IPS-18a (cell line): Measurements from ENCODE around the gene HLA-DPA1.
"Not testable (repeated sequence)": the region's sequence is repeated elsewhere in the genome, so short reads cannot be mapped to it uniquely, and the experiment has no call there.

ENCODE experiments used
- H3K27ac ChIP-seq: one replicate; pipeline ENCODE4 v1.5.1; 2013; ENCODE audit warnings: low read length
- H3K27me3 ChIP-seq: one replicate; pipeline ENCODE4 v1.6.1; 2013; ENCODE audit warnings: mild to moderate bottlenecking, low read length; ENCODE audit not compliant: control insufficient read depth, insufficient read depth
- H3K36me3 ChIP-seq: one replicate; pipeline ENCODE4 v1.6.1; 2013; ENCODE audit warnings: low read depth, low read length; ENCODE audit not compliant: control insufficient read depth
- H3K4me1 ChIP-seq: one replicate; pipeline ENCODE4 v1.6.1; 2013; ENCODE audit warnings: low read depth, low read length; ENCODE audit not compliant: control insufficient read depth
- H3K4me3 ChIP-seq: one replicate; pipeline ENCODE4 v1.5.1; 2013; ENCODE audit warnings: low read length
- H3K9ac ChIP-seq: one replicate; pipeline ENCODE4 v1.6.1; 2013; ENCODE audit warnings: mild to moderate bottlenecking, low read length, moderate library complexity
- H3K9me3 ChIP-seq: one replicate; pipeline ENCODE4 v1.6.1; 2013; ENCODE audit warnings: low read depth, low read length; ENCODE audit not compliant: control insufficient read depth

The HLA-DPA1 gene

GRCh38 chr6:33107641-33108040 lies 34.2 kb upstream of the HLA-DPA1 start:
- no peak overlapping the region for H3K9ac ChIP-seq
- H3K4me1 ChIP-seq = no peaks in the 10 kb centered on the region
- no peaks in the 10 kb centered on the region for H3K9me3 ChIP-seq
- no peaks in the 10 kb centered on the region for H3K36me3 ChIP-seq
- no peaks in the 10 kb centered on the region for H3K27me3 ChIP-seq
- no peak overlapping the region for H3K4me3 ChIP-seq
- H3K27ac ChIP-seq = no peak overlapping the region

GRCh38 chr6:33105916-33106871 lies 32.7 kb upstream of the HLA-DPA1 start:
- Histone ChIP-seq H3K4me3 (no peak overlapping the region), H3K27me3 (no peaks in the 10 kb centered on the region)

GRCh38 chr6:33105386-33105785 lies 31.9 kb upstream of the HLA-DPA1 start:
- H3K27me3 ChIP-seq = no peaks in the 10 kb centered on the region
- no peak overlapping the region for H3K4me3 ChIP-seq
- no peak overlapping the region for H3K9ac ChIP-seq
- H3K36me3 ChIP-seq = no peaks in the 10 kb centered on the region
- no peaks in the 10 kb centered on the region for H3K4me1 ChIP-seq
- H3K9me3 ChIP-seq = peaks cover under 1% of the 10 kb centered on the region
- H3K27ac ChIP-seq = no peak overlapping the region

More at GRCh38 chr6:33105916-33106871, 32.7 kb upstream of the HLA-DPA1 start:
- H3K9me3 ChIP-seq = no peaks in the 10 kb centered on the region
- no peaks in the 10 kb centered on the region for H3K4me1 ChIP-seq
- no peak overlapping the region for H3K9ac ChIP-seq
- H3K27ac ChIP-seq = no peak overlapping the region
- H3K36me3 ChIP-seq = no peaks in the 10 kb centered on the region

GRCh38 chr6:33104887-33105286 lies 31.4 kb upstream of the HLA-DPA1 start:
- Histone ChIP-seq H3K27me3 (no peaks in the 10 kb centered on the region), H3K4me1 (no peaks in the 10 kb centered on the region), H3K9me3 (peaks cover 6% of the 10 kb centered on the region), H3K9ac (no peak overlapping the region), H3K4me3 (no peak overlapping the region), H3K27ac (no peak overlapping the region), H3K36me3 (no peaks in the 10 kb centered on the region)

GRCh38 chr6:33103776-33104175 lies 30.3 kb upstream of the HLA-DPA1 start:
- Histone ChIP-seq H3K9me3 (peaks cover 8% of the 10 kb centered on the region), H3K4me3 (no peak overlapping the region), H3K9ac (no peak overlapping the region), H3K4me1 (no peaks in the 10 kb centered on the region), H3K27me3 (no peaks in the 10 kb centered on the region), H3K27ac (no peak overlapping the region), H3K36me3 (no peaks in the 10 kb centered on the region)

- not testable (repeated sequence) for H3K4me1 ChIP-seq, H3K36me3 ChIP-seq, H3K9me3 ChIP-seq, H3K27ac ChIP-seq, H3K27me3 ChIP-seq, H3K4me3 ChIP-seq, H3K9ac ChIP-seq
Measured at GRCh38 chr6:33101121-33101737, 27.8 kb upstream of the HLA-DPA1 start.

GRCh38 chr6:33095681-33096080 lies 22.2 kb upstream of the HLA-DPA1 start:
- Histone ChIP-seq H3K4me3 (no peak overlapping the region), H3K36me3 (no peaks in the 10 kb centered on the region), H3K9me3 (peaks cover 8% of the 10 kb centered on the region), H3K27ac (no peak overlapping the region), H3K4me1 (no peaks in the 10 kb centered on the region), H3K9ac (no peak overlapping the region), H3K27me3 (peaks cover 5% of the 10 kb centered on the region)

GRCh38 chr6:33093855-33094254 lies 20.4 kb upstream of the HLA-DPA1 start:
- Histone ChIP-seq H3K27me3 (peaks cover 5% of the 10 kb centered on the region), H3K27ac (no peak overlapping the region), H3K9me3 (no peaks in the 10 kb centered on the region), H3K9ac (no peak overlapping the region), H3K4me1 (no peaks in the 10 kb centered on the region), H3K36me3 (no peaks in the 10 kb centered on the region), H3K4me3 (no peak overlapping the region)

- Histone ChIP-seq H3K4me1 (no peaks in the 10 kb centered on the region), H3K9ac (no peak overlapping the region), H3K9me3 (no peaks in the 10 kb centered on the region), H3K27me3 (peaks cover 5% of the 10 kb centered on the region), H3K36me3 (peaks cover 2% of the 10 kb centered on the region), H3K27ac (no peak overlapping the region), H3K4me3 (no peak overlapping the region)
Measured at GRCh38 chr6:33092385-33092784, 18.9 kb upstream of the HLA-DPA1 start.

- no peaks in the 10 kb centered on the region for H3K4me1 ChIP-seq
- H3K36me3 ChIP-seq = peaks cover 5% of the 10 kb centered on the region
- no peak overlapping the region for H3K27ac ChIP-seq
- no peak overlapping the region for H3K4me3 ChIP-seq
- no peak overlapping the region for H3K9ac ChIP-seq
- no peaks in the 10 kb centered on the region for H3K9me3 ChIP-seq
- peaks cover 5% of the 10 kb centered on the region for H3K27me3 ChIP-seq
Measured at GRCh38 chr6:33091957-33092356, 18.5 kb upstream of the HLA-DPA1 start.

- Histone ChIP-seq H3K9me3 (no peaks in the 10 kb centered on the region), H3K4me1 (no peaks in the 10 kb centered on the region), H3K36me3 (peaks cover 23% of the 10 kb centered on the region), H3K27ac (no peak overlapping the region), H3K27me3 (no peaks in the 10 kb centered on the region), H3K4me3 (no peak overlapping the region), H3K9ac (no peak overlapping the region)
Measured at GRCh38 chr6:33088931-33089620, 15.6 kb upstream of the HLA-DPA1 start.
